ENCODE data around the gene TACR2.

DNA sequence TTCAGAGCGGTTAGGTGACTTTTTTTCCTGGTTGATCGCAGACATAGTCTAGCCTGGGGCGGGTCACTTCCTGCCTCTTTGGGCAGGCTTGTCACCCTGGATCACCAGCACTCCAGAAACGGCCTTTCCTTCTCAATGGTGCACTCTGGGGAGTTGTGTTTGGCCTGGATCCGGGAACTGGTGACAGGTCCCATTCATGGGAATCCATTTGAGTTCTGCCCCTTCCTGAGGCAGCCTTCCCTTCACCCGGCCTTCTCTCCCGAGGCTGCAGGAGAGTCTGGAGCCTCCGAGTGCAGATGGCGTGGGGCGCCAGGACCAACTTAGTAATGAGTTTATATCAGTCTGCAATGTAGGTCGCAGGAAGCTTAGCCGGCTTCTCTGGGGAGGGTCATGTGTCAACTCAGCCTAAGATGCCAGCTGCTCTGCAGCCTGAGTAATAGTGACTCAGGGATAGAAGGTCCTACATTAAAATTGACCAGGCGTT is 54.2 kb downstream of the TACR2 start:
- TF ChIP-seq, protein P1, sequence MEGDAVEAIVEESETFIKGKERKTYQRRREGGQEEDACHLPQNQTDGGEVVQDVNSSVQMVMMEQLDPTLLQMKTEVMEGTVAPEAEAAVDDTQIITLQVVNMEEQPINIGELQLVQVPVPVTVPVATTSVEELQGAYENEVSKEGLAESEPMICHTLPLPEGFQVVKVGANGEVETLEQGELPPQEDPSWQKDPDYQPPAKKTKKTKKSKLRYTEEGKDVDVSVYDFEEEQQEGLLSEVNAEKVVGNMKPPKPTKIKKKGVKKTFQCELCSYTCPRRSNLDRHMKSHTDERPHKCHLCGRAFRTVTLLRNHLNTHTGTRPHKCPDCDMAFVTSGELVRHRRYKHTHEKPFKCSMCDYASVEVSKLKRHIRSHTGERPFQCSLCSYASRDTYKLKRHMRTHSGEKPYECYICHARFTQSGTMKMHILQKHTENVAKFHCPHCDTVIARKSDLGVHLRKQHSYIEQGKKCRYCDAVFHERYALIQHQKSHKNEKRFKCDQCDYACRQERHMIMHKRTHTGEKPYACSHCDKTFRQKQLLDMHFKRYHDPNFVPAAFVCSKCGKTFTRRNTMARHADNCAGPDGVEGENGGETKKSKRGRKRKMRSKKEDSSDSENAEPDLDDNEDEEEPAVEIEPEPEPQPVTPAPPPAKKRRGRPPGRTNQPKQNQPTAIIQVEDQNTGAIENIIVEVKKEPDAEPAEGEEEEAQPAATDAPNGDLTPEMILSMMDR (IDR thresholded peaks at IDR 0.05): no peak
- TF ChIP-seq POLR2AphosphoS5 (IDR thresholded peaks at IDR 0.05; ENCODE audit: insufficient read depth in 1 of 2, low read depth in 1 of 2) (peak; percentile 24 to 33), POLR2A (IDR thresholded peaks at IDR 0.05) (no peak)

Measured in vagina (tissue), 2 donors.